ENCODE data around the gene C19orf44.
"Not testable (repeated sequence)": the region's sequence is repeated elsewhere in the genome, so short reads cannot be mapped to it uniquely, and the experiment has no call there.

Gene C19orf44

DNA sequence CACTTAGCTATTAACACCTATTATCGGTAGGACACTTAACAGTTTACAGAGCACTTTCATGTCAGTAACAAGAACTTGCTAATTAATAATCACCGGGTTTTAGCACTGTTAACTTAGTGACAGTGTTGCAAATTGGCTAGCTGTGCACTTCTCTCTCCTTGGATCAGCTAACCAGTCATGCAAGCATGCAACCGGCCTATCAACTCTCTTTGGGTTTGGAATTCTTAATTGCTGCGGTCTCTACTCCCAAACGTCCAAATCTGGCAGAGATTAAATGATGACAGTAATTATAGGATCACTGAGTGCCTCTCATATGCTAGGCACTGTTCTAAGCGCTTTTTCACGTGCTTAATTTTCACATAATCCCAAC lies 25.7 kb upstream of the C19orf44 start:
- no peak for DNase-seq (ENCODE audit: extremely low read depth, low read depth)
- H3K4me3 ChIP-seq (replicated peaks; ENCODE audit: low read depth, low read length) = peak overlapping the region; percentile 91
- TF ChIP-seq, protein P1, sequence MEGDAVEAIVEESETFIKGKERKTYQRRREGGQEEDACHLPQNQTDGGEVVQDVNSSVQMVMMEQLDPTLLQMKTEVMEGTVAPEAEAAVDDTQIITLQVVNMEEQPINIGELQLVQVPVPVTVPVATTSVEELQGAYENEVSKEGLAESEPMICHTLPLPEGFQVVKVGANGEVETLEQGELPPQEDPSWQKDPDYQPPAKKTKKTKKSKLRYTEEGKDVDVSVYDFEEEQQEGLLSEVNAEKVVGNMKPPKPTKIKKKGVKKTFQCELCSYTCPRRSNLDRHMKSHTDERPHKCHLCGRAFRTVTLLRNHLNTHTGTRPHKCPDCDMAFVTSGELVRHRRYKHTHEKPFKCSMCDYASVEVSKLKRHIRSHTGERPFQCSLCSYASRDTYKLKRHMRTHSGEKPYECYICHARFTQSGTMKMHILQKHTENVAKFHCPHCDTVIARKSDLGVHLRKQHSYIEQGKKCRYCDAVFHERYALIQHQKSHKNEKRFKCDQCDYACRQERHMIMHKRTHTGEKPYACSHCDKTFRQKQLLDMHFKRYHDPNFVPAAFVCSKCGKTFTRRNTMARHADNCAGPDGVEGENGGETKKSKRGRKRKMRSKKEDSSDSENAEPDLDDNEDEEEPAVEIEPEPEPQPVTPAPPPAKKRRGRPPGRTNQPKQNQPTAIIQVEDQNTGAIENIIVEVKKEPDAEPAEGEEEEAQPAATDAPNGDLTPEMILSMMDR (IDR thresholded peaks at IDR 0.05; ENCODE audit: low read depth, low read length, missing control alignments) = no peak

DNA sequence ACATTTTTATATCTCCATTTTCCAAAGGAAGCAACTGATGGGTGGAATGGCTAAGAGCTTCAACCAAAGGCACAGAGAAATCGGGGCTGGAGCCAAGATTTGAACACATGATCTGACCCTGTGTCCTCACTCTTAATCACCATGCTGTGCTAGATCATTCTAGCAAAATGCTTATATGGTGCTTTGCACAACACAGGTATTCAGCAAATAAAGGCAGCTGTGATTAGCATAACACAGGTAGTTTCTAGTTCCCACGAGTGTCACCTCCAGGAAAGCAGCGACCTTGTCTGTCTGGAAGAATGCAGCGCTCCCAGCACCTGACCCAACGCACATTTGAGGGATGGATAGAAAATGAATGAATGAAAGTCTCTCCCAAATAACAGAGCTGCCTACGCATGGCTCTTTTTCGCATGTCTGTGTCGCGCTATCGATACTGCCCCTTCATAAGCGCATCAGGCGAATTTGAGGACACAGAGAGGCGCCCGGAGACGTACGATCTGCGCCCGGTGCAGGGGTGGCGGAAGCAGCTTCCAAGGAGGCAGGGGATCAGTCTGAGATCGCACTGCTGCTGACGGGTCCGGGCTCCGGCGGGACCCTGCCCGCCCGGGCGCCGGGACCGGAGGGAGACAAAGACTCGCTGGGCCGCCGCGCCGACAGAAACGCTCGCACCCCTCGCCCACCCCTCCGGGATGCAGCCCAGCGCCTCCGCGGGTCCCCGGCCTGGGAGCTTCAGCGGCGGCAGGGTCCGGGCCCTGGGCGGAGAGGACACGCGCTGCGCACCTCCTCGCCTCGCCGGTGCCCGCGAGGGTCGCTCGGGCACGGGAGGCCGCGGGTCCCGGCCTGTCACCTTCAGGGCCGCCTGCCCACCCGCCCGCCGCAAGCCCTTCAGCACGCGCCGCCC lies 25.0 kb upstream of the C19orf44 start:
- TF ChIP-seq, protein P1 (IDR thresholded peaks at IDR 0.05; ENCODE audit: low read depth, low read length, missing control alignments) = no peak
- peak overlapping the region; percentile 91 for H3K4me3 ChIP-seq (replicated peaks; ENCODE audit: low read depth, low read length)
- DNase-seq (ENCODE audit: extremely low read depth, low read depth) = no peak

DNA sequence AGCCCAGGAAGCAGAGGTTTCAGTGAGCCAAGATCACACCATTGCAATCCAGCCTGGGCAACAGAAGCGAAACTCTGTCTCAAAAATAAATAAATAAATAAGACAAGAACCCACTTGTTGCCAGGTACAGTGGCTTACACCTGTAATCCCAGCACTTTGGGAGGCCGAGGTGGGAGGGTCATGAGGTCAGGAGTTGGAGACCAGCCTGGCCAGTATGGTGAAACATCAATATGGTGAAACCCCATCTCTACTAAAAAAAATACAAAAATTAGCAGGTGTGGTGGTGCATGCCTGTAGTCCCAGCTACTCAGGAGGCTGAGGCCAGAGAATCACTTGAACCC lies 23.7 kb upstream of the C19orf44 start:
- H3K4me3 ChIP-seq (replicated peaks; ENCODE audit: low read depth, low read length) = peak overlapping the region; percentile 91
- not testable (repeated sequence) for DNase-seq (ENCODE audit: extremely low read depth, low read depth)

DNA sequence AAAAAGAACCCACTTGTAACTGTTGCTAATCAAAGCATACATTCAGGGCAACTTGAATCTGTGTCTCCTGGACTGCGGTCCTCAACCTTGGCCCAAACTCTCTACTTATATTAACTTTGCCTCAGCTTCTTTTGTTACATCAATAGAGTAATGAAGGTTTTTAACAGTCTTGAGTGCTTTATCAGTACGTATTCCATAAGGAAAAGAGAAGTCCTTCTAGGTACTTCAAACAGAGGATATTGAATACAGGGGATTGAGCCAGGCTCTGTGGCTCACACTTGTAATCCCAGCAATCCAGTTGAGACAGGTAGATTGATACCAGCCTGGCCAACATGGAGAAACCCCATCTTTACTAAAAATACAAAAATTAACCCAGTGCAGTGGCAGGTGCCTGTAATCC lies 23.2 kb upstream of the C19orf44 start:
- no peak overlapping the region for H3K4me3 ChIP-seq (replicated peaks; ENCODE audit: low read depth, low read length)
- TF ChIP-seq, protein P1 (IDR thresholded peaks at IDR 0.05; ENCODE audit: low read depth, low read length, missing control alignments) = no peak
- DNase-seq (ENCODE audit: extremely low read depth, low read depth) = no peak

DNA sequence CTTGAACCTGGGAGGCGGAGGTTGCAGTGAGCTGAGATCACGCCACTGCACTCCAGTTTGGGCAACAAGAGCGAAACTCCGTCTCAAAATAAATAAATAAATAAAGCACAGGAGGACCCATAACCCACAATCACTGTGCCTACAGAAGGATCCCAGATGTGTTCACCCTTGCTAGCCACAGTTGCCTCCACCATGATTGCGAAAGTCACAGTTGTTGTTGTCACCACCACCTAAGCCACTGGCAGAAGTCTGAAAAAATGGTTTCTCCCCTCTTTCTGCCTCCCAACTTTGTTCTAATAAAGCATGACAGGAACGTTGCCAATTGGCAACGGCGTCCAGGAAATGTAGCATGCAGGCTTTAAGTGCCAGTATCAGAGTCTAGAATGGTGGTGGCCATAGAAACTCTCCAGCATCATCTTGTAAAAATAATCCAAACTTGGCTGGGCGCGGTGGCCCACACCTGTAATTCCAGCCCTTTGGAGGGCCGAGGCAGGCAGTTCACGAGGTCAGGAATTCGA lies 22.3 kb upstream of the C19orf44 start:
- TF ChIP-seq, protein P1 (IDR thresholded peaks at IDR 0.05; ENCODE audit: low read depth, low read length, missing control alignments) = no peak
- no peak for DNase-seq (ENCODE audit: extremely low read depth, low read depth)
- H3K4me3 ChIP-seq (replicated peaks; ENCODE audit: low read depth, low read length) = no peak overlapping the region

DNA sequence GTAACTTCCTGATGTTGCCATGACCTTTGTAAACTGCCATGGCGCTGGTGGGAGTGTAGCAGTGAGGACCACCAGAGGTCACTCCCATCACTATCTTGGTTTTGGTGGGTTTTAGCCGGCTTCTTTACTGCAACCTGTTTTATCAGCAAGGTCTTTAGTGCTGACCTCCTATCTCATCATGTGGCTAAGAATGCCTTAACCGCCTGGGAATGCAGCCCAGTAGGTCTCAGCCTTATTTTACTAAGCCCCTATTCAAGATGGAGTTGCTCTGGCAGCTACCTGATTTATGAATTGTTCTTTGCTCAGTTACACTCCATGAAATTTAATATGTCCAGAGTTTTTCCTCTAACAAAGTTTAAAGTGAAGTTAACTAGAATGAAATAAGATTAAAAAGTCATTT lies 19.8 kb upstream of the C19orf44 start:
- H3K4me3 ChIP-seq (replicated peaks; ENCODE audit: low read depth, low read length) = no peak overlapping the region
- TF ChIP-seq, protein P1 (IDR thresholded peaks at IDR 0.05; ENCODE audit: low read depth, low read length, missing control alignments) = no peak
- no peak for DNase-seq (ENCODE audit: extremely low read depth, low read depth)

DNA sequence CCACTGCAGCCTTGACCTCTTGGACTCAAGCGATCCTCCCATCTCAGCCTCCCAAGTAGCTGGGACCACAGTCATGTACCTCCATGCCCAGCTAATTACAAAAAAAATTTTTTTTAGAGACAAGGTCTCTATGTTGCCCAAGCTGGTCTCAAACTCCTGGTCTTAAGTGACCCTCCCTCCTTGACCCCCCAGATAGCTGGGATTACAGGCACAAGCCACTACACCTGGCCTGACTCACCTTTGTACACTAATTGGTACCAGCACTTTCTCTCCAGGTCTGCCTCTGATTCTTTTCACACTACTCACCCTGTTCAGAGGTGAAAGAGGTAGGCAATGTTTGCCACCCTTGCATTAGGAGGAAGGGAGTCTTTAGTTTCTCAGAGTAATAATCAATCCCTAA lies 18.9 kb upstream of the C19orf44 start:
- H3K4me3 ChIP-seq (replicated peaks; ENCODE audit: low read depth, low read length) = no peak overlapping the region
- TF ChIP-seq, protein P1 (IDR thresholded peaks at IDR 0.05; ENCODE audit: low read depth, low read length, missing control alignments) = no peak
- DNase-seq (ENCODE audit: extremely low read depth, low read depth) = no peak
